HG03103 (cell line): ENCODE data around the gene SYCE3.
A peak's percentile ranks its signal among the peaks of the same experiment; 100 is the strongest.
"Not testable (repeated sequence)": the region's sequence is repeated elsewhere in the genome, so short reads cannot be mapped to it uniquely, and the experiment has no call there.

Source experiments
- ATAC-seq: cut with Tn5 transposase; IDR thresholded peaks from one replicate; pipeline ENCODE4 v1.9.1; 2021; ENCODE audit warnings: low read depth; ENCODE audit not compliant: unreplicated experiment

The SYCE3 gene

GRCh38 chr22:50562523-50563412 lies at the start of gene SYCE3:
Gene SYCE3, minus strand, starts transcription at chr22:50562919. Its CDS starts 6,514 bp downstream, at chr22:50556405.
- peak; percentile 86 for ATAC-seq

- ATAC-seq: no peak
These were observed 49.4 kb upstream of the SYCE3 start for GRCh38 chr22:50612168-50612527.

DNA sequence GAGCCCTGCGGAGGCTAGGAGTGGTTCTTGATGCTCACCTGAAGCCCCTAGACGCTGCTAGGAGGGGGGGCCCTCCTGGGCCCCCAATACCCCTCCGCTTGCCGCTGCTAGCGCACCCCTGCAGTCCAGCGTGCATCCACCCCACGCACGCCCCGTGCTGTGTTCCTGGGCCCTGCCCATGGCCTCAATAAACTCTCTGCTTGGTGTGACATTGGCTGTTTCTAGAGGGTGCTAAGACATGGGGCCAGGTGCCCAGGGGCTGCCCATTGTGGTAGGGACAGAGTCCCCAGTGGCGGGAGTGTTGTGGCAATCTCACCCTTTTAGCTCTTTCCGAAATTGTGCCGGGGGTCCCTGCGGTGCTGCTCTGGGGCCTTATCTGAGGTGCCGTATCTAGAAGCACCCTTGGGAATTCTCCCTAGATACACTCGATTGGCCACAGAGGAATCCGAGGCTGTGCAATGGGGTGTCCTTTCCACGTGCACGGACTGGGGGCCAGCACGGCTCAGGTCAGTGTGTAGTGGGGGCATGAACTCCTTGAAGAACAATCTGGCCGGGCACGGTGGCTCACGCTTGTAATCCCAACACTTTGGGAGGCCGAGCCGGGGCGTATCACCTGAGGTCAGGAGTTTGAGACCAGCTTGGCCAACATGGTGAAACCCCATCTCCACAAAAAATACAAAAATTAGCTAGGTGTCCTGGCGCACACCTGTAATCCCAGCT lies 48.8 kb upstream of the SYCE3 start:
- ATAC-seq: no peak

DNA sequence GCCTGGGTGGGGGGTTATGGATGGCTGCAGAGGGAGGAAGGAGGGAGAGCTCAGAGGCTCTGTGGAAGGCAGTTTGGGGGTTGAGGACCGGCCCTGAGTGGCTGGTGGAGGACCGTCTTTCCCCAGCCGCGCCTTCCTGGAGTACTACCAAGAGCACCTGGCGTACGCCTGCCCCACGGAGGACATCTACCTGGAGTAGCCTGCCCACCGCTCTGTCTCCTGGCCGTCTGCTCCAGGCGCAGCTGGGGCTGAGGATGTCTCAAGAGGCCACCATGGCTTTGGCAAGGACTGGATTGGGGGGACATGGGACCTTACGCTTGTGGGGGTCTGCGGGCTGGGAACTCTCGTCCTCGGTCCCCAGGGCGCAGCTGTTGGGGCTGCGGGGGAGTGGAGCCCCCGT lies 47.9 kb upstream of the SYCE3 start:
- ATAC-seq: no peak

DNA sequence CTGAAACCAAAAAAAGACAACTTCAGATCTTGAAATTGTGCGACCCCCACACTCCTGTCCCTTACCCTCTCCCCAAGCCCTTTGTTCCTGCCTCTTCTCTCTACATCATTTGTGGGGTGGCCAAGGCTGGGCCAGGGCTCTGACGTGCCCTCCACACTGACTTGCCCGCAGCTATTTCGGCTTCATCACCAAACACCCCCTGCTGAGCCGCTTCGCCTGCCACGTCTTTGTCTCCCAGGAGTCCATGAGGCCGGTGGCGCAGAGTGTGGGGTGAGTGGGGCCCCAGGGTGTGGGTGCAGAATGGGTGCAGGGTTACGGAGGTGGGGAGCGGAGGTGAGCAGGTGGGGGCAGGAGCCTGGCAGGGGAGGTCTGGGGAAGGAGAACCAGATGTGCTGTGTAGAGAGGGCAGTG lies 47.3 kb upstream of the SYCE3 start:
- ATAC-seq: no peak

GRCh38 chr22:50609599-50609998 lies 46.9 kb upstream of the SYCE3 start:
- ATAC-seq: no peak

DNA sequence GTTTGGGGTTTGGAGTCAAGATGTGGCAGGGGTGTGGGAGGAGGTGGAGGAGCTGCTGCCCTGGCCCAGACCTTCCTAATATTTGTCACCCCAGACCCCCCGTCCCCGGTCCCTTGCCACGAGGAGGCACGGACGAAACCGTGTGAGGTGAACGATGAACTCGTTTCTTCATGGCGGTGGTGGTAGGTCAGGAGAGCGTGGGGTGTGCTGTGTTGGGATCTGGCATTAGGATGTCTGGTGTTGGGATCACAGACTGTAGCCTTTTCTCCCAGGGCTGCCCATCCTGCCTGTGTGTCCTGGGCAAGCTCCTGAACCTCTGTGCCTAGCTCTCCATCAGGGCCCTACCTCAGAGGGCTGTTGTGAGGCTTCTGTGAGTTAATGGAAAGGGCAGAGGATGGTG lies 46.3 kb upstream of the SYCE3 start:
- no peak for ATAC-seq

DNA sequence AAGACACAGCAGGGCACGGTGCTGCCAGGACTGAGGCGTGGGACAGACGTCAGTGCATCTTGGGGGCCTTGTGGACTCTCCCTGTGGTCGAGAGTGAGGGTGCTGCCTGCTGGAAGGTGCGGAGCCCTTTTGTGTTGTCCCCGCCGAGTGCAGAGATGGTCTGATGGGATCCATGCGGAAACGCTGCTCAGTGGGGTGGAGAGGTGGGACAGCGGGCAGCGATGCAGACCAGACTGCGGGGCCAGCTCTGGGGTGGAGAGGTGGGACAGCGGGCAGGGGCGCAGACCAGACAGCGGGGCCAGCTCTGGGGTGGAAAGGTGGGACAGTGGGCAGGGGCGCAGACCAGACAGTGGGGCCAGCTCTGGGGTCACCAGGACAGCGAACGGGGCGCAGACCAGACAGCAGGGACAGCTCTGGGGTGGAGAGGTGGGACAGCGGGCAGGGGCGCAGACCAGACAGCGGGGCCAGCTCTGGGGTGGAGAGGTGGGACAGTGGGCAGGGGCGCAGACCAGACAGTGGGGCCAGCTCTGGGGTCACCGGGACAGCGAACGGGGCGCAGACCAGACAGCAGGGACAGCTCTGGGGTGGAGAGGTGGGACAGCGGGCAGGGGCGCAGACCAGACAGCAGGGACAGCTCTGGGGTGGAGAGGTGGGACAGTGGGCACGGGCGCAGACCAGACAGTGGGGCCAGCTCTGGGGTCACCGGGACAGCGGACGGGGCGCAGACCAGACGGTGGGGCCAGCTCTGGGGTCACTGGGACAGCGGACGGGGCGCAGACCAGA lies 45.5 kb upstream of the SYCE3 start:
- ATAC-seq: not testable (repeated sequence)

- no peak for ATAC-seq
These were observed 44.9 kb upstream of the SYCE3 start for GRCh38 chr22:50607659-50608020.

DNA sequence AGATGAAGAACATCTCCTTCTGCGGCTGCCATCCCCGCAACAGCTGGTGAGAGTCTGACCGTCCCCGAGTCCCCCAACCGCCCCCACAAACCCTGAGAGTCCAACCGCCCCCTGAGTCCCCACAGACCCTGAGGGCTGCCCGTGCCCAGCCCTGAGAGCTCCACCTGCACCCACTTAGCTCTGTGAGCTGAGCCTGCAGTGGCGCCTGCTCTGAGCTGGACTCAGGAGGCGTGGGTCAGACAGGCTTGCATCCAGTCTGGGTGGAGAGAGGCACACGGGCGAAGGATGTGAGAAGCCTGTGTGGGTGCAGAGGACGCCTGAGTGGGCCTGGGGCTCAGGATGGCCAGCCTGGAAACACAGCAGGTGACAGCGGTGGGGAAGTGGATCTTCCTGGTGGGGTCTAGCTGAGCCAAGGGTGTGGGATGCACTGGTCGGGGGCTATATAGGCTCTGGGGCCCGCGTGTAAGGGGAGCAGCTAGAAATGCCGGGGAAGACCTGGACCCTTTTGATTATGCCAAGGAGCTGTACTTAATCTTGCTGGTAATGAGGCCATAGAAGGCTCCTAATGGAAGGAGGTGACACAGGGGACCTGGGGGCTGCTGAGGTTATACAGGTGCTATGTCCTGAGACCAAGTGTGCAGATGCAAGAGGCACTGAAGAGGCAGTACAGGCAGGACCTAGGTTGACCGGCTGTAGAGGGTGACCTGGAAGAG lies 44.4 kb upstream of the SYCE3 start:
- no peak for ATAC-seq

- no peak for ATAC-seq
These were observed 43.6 kb upstream of the SYCE3 start for GRCh38 chr22:50606165-50606945.

DNA sequence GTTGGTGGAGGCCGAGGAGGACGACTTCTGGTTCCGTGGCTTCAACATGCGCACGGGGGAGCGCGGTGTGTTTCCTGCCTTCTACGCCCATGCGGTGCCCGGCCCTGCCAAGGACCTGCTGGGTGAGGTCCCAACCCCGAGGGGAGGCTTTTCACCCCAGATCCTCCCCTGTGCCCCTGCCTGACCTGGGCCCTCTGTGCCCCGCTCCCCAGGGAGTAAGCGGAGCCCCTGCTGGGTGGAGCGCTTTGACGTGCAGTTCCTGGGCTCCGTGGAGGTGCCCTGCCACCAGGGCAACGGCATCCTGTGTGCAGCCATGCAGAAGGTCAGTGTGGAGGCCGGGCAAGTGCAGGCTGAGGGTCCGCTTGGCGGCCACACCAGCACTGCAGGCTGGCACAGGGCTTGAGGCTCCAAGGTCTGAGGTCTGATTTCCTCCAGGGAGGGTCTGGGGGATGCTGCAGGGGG lies 42.9 kb upstream of the SYCE3 start:
- ATAC-seq: no peak

- no peak for ATAC-seq
These were observed 42.4 kb upstream of the SYCE3 start for GRCh38 chr22:50605002-50605612.

DNA sequence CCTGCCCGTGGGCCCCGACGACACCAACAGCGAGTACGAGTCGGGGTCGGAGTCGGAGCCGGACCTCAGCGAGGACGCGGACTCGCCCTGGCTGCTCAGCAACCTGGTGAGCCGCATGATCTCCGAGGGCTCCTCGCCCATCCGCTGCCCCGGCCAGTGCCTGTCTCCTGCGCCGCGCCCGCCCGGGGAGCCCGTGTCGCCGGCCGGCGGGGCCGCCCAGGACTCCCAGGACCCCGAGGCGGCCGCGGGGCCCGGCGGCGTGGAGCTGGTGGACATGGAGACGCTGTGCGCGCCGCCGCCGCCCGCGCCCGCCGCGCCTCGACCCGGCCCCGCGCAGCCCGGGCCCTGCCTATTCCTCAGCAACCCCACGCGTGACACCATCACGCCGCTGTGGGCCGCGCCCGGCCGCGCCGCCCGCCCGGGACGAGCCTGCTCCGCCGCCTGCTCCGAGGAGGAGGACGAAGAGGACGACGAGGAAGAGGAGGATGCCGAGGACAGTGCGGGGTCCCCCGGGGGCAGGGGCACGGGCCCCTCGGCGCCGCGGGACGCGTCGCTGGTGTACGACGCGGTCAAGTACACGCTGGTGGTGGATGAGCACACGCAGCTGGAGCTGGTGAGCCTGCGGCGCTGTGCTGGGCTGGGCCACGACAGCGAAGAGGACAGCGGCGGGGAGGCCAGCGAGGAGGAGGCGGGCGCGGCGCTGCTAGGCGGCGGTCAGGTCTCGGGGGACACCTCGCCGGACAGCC lies 41.7 kb upstream of the SYCE3 start:
- ATAC-seq: no peak

- no peak for ATAC-seq
These were observed 41.0 kb upstream of the SYCE3 start for GRCh38 chr22:50603511-50604255.

GRCh38 chr22:50602338-50602700 lies 39.6 kb upstream of the SYCE3 start:
- ATAC-seq: no peak

DNA sequence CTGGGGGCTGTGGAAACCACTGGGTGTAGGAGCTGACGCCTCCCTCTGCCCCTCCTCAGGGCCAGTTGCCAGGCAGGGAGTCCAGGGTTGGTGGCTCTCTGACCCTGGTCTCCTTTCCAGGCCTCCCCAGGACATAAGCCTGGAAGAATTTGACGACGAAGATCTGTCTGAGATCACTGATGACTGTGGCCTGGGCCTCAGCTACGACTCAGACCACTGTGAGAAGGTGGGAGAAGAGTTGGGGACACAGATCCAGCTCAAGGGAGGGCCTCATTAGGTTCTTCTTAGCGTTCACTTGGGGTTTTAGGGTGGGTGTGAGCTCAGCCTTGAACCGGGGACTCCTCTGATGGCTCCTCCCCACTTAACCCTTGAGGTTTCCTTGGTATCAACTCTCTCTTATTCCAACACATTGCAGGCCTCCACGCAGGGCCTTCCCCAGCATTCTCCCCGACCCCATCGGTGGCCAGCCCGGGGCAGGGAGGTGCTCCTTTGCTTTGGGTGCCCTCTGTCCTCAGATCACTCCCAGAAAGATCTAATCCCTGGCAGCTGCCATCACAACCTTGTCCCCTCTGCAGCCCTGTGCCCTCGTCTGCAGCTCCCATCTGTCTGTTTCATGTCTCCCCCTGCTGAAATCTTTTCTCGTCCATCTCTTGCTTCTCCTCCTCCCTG lies 39.1 kb upstream of the SYCE3 start:
- ATAC-seq: no peak
